Neural progenitor cell (in vitro differentiated cells): ENCODE results near the gene CD80.

ENCODE experiments used
- CTCF ChIP-seq: fragments of 200-600 bp; sonication (generic); IDR thresholded peaks from 2 replicates; pipeline ENCODE4 v1.5.1; 2017; ENCODE audit warnings: antibody characterized with exemption, mild to moderate bottlenecking
- EZH2 ChIP-seq: fragments of 200-600 bp; sonication (generic); IDR thresholded peaks from 2 replicates; pipeline ENCODE4 v1.6.1; 2017; ENCODE audit warnings: antibody characterized with exemption, mild to moderate bottlenecking, moderate library complexity
- EZH2phosphoT487 ChIP-seq: fragments of 200-600 bp; sonication (generic); IDR thresholded peaks from 2 replicates; pipeline ENCODE4 v1.6.1; 2017; ENCODE audit warnings: antibody characterized with exemption

- no peak for TF ChIP-seq CTCF
- no peak for TF ChIP-seq EZH2
- TF ChIP-seq EZH2phosphoT487: no peak
Measured at GRCh38 chr3:119604878-119605277, 45.5 kb upstream of the CD80 start.
